CD14-positive monocyte (primary cell): ENCODE measurements around the gene UNG. TPM values are rescaled to one million over a fixed set of nuclear protein-coding genes. Genes with fewer than 3 reads are reported as not detected.
A peak's percentile ranks its signal among the peaks of the same experiment; 100 is the strongest.

Source experiments
- DNase-seq, 3 donors: peaks; one replicate each; pipeline ENCODE4 v3.0.0-alpha.2; 2011 to 2022
- H2AFZ ChIP-seq: 2 replicates; pipeline ENCODE4 v1.6.0; 2012; ENCODE audit warnings: mild to moderate bottlenecking, low read depth, low read length, inconsistent platforms; ENCODE audit not compliant: insufficient read depth, poor library complexity, severe bottlenecking
- H3K27ac ChIP-seq, 2 donors: 1 replicate in 1 of 2; 2 replicates in 1 of 2; pipeline ENCODE4 v1.5.1; 2012 to 2013; ENCODE audit warnings: low read length in 2 of 2, control low read depth in 1 of 2, inconsistent platforms in 1 of 2, low read depth in 1 of 2, mild to moderate bottlenecking in 1 of 2
- H3K27me3 ChIP-seq, 2 donors: one replicate each; pipeline versions ENCODE4 v1.6.0 to v1.6.1; 2011 to 2013; ENCODE audit warnings: low read length in 2 of 2; ENCODE audit not compliant: control insufficient read depth in 2 of 2, insufficient read depth in 2 of 2
- H3K36me3 ChIP-seq, 2 donors: replicated peaks in 1 of 2; 1 replicate in 1 of 2; 2 replicates in 1 of 2; pipeline versions ENCODE4 v1.5.1 to v1.6.1; 2012 to 2013; ENCODE audit warnings: low read length in 2 of 2, control low read depth in 1 of 2, inconsistent platforms in 1 of 2, mild to moderate bottlenecking in 1 of 2; ENCODE audit not compliant: insufficient read depth in 2 of 2, control insufficient read depth in 1 of 2
- H3K4me1 ChIP-seq, 2 donors: 1 replicate in 1 of 2; 2 replicates in 1 of 2; pipeline versions ENCODE4 v1.5.1 to v1.6.1; 2012 to 2013; ENCODE audit warnings: low read length in 2 of 2, control low read depth in 1 of 2, inconsistent platforms in 1 of 2, mild to moderate bottlenecking in 1 of 2, moderate library complexity in 1 of 2; ENCODE audit not compliant: insufficient read depth in 2 of 2, control insufficient read depth in 1 of 2
- H3K4me2 ChIP-seq: replicated peaks from 2 replicates; pipeline ENCODE3; 2012; ENCODE audit warnings: low read length, moderate library complexity, mild to moderate bottlenecking; ENCODE audit not compliant: poor library complexity, severe bottlenecking; ENCODE audit errors: extremely low read depth
- H3K4me3 ChIP-seq, 3 experiments: fragments of 200-600 bp in 1 of 3; sonication (generic) in 1 of 3; replicated peaks in 1 of 3; 1 replicate in 2 of 3; 2 replicates in 1 of 3; pipeline ENCODE4 v1.5.1; 2011 to 2013; ENCODE audit warnings: low read length in 3 of 3, mild to moderate bottlenecking in 3 of 3, control low read depth in 2 of 3, low read depth in 2 of 3, inconsistent platforms in 1 of 3, moderate library complexity in 1 of 3
- H3K79me2 ChIP-seq: 2 replicates; pipeline ENCODE4 v1.6.0; 2012; ENCODE audit warnings: mild to moderate bottlenecking, control low read depth, inconsistent platforms, low read length, moderate library complexity; ENCODE audit not compliant: insufficient read depth
- H3K9ac ChIP-seq: 2 replicates; pipeline ENCODE4 v1.6.0; 2017; ENCODE audit warnings: low read length, mild to moderate bottlenecking; ENCODE audit not compliant: insufficient read depth, poor library complexity, severe bottlenecking
- H3K9me3 ChIP-seq, 2 donors: replicated peaks in 1 of 2; 1 replicate in 1 of 2; 2 replicates in 1 of 2; pipeline versions ENCODE4 v1.5.1 to v1.6.1; 2012 to 2013; ENCODE audit warnings: low read length in 2 of 2, control low read depth in 1 of 2; ENCODE audit not compliant: control insufficient read depth in 1 of 2, insufficient read depth in 1 of 2
- H4K20me1 ChIP-seq: 2 replicates; pipeline ENCODE4 v1.6.0; 2012; ENCODE audit warnings: mild to moderate bottlenecking, low read length, control low read depth, moderate library complexity; ENCODE audit not compliant: insufficient read depth
- H3K27ac Mint-ChIP-seq, 7 donors: one replicate each; pipeline ENCODE4 v1.8.0; 2020; ENCODE audit warnings: mild to moderate bottlenecking in 7 of 7, mixed read lengths in 7 of 7, moderate library complexity in 6 of 7, inconsistent platforms in 2 of 7
- H3K27me3 Mint-ChIP-seq, 3 donors: one replicate each; pipeline ENCODE4 v1.8.0; 2021 to 2022; ENCODE audit warnings: low read depth in 3 of 3, mild to moderate bottlenecking in 3 of 3, mixed read lengths in 3 of 3, moderate library complexity in 3 of 3, inconsistent platforms in 1 of 3
- H3K36me3 Mint-ChIP-seq, 2 donors: one replicate each; pipeline ENCODE4 v1.8.0; 2020; ENCODE audit warnings: mixed read lengths in 2 of 2, inconsistent platforms in 1 of 2, mild to moderate bottlenecking in 1 of 2
- H3K4me1 Mint-ChIP-seq: one replicate; pipeline ENCODE4 v1.8.0; 2020; ENCODE audit warnings: mild to moderate bottlenecking, mixed read lengths
- H3K4me3 Mint-ChIP-seq, 2 donors: one replicate each; pipeline ENCODE4 v1.8.0; 2020; ENCODE audit warnings: mild to moderate bottlenecking in 2 of 2, mixed read lengths in 2 of 2, moderate library complexity in 1 of 2
- H3K9me3 Mint-ChIP-seq, 7 donors: one replicate each; pipeline ENCODE4 v1.8.0; 2020 to 2022; ENCODE audit warnings: mixed read lengths in 7 of 7, mild to moderate bottlenecking in 6 of 7, moderate library complexity in 6 of 7, inconsistent platforms in 2 of 7
- CTCF ChIP-seq: fragments of 200-600 bp; IDR thresholded peaks from one replicate; pipeline ENCODE4 v1.8.0; 2022; ENCODE audit warnings: antibody characterized with exemption, mild to moderate bottlenecking
- WGBS: methylation state at CpG from one replicate; pipeline ENCODE4 v1.1.5; 2013; ENCODE audit warnings: missing lambda C conversion rate; ENCODE audit not compliant: insufficient coverage; 5-methylcytosine and 5-hydroxymethylcytosine counted together
- intact Hi-C, 2 donors: fragments of 100-400 bp; cut with micrococcal nuclease; formaldehyde crosslinking; loops; one replicate each; pipeline versions ENCODE4 v1.15.0 to v1.15.1; 2023
- polyA plus RNA-seq, 3 donors: library from polyadenylated mRNA; depleted of rRNA in 1 of 3; unstranded in 2 of 3; stranded (reverse) in 1 of 3; fragments of 300-500 nt in 2 of 3; fragments of >200 nt in 1 of 3; fragmentation: Illumina TruSeq in 2 of 3; gene quantifications; 1 replicate in 2 of 3; 2 replicates in 1 of 3; pipeline ENCODE4 v1.2.3, GENCODE V29; 2012 to 2021

UNG gene
- polyA plus RNA-seq, 3 donors, result 1.1 to 2.1 (median 2.0) TPM

- Histone ChIP-seq H3K4me3 (no peak overlapping the region), H4K20me1 (no peaks in the 10 kb centered on the region), H3K4me1 (no peaks in the 10 kb centered on the region), H3K4me2 (no peak overlapping the region), H3K9ac (no peak overlapping the region), H3K27me3 (no peaks in the 10 kb centered on the region), H3K36me3 (peaks cover 33 to 74% of the 10 kb centered on the region in 2 donors), H3K79me2 (no peaks in the 10 kb centered on the region), H2AFZ (no peak overlapping the region), H3K9me3 (no peaks in the 10 kb centered on the region), H3K27ac (no peak overlapping the region)
- Mint-ChIP-seq H3K27me3 (no peaks in the 10 kb centered on the region), H3K27ac (peak overlapping the region in 1 of 7 donors; percentile 15), H3K36me3 (peaks cover 51 to 73% of the 10 kb centered on the region in 2 donors), H3K9me3 (peaks cover 1 to 9% (median 5%) of the 10 kb centered on the region in 7 donors), H3K4me1 (no peaks in the 10 kb centered on the region), H3K4me3 (no peak overlapping the region)
- DNase-seq, result no peak
- intact Hi-C loops, result no loop called here
- TF ChIP-seq CTCF, result no peak
Observed at GRCh38 chr12:109074866-109075265, 22.5 kb upstream of the UNG start.

- intact Hi-C loops, result loop anchor here in 1 of 2 donors (10.0 kb wide), 1 partner anchor 118 kb away; no protein-coding TSS in a partner anchor
- Histone ChIP-seq H3K4me2 (no peak overlapping the region), H4K20me1 (no peaks in the 10 kb centered on the region), H3K9ac (no peak overlapping the region), H3K36me3 (peaks cover 61 to 90% of the 10 kb centered on the region in 2 donors), H3K4me3 (no peak overlapping the region), H2AFZ (no peak overlapping the region), H3K27ac (no peak overlapping the region), H3K27me3 (no peaks in the 10 kb centered on the region), H3K79me2 (no peaks in the 10 kb centered on the region), H3K9me3 (no peaks in the 10 kb centered on the region), H3K4me1 (no peaks in the 10 kb centered on the region)
- WGBS, result 97% methylated on average over 9 of the region's 14 CpGs
- Mint-ChIP-seq H3K9me3 (peaks cover 0 to 9% (median 2%) of the 10 kb centered on the region in 7 donors), H3K4me1 (no peaks in the 10 kb centered on the region), H3K27me3 (no peaks in the 10 kb centered on the region), H3K4me3 (no peak overlapping the region), H3K36me3 (peaks cover 73 to 77% of the 10 kb centered on the region in 2 donors), H3K27ac (no peak overlapping the region)
- no peak for DNase-seq
- TF ChIP-seq CTCF, result no peak
Observed at GRCh38 chr12:109082751-109083150, 14.6 kb upstream of the UNG start.
